GM23338 (cell line): ENCODE results near the gene SPTBN4.

ENCODE experiments used
- CREB1 ChIP-seq: fragments of 250-450 bp; sonication (Bioruptor Pico); IDR thresholded peaks from 2 replicates; pipeline ENCODE4 v1.5.0; 2020; ENCODE audit warnings: low read depth, mild to moderate bottlenecking, moderate library complexity
- CTCF ChIP-seq, 2 experiments: fragments of 200-600 bp in 1 of 2; sonication (generic) in 1 of 2; conservative IDR thresholded peaks; 2 replicates each; pipeline versions ENCODE4 v1.5.1 to v1.6.1; 2016 to 2017; ENCODE audit warnings: antibody characterized with exemption in 2 of 2, low read depth in 2 of 2, mild to moderate bottlenecking in 2 of 2, moderate library complexity in 1 of 2
- EZH2 ChIP-seq: fragments of 200-600 bp; sonication (generic); IDR thresholded peaks from one replicate; pipeline ENCODE4 v1.8.0; 2017; ENCODE audit warnings: antibody characterized with exemption, mild to moderate bottlenecking, low read depth; ENCODE audit not compliant: unreplicated experiment
- EZH2phosphoT487 ChIP-seq: fragments of 200-600 bp; sonication (generic); IDR thresholded peaks from one replicate; pipeline ENCODE4 v1.8.1; 2018; ENCODE audit warnings: antibody characterized with exemption; ENCODE audit not compliant: unreplicated experiment
- JUNB ChIP-seq: IDR thresholded peaks from one replicate; pipeline ENCODE4 v1.6.1; 2016; ENCODE audit warnings: antibody characterized with exemption; ENCODE audit not compliant: unreplicated experiment
- NANOG ChIP-seq: IDR thresholded peaks from 2 replicates; pipeline ENCODE4 v1.6.1; 2016; ENCODE audit warnings: antibody characterized with exemption, borderline replicate concordance
- POLR2AphosphoS5 ChIP-seq: IDR thresholded peaks from 2 replicates; pipeline ENCODE4 v1.6.1; 2016; ENCODE audit warnings: antibody characterized with exemption, low read depth
- STAT1 ChIP-seq: IDR thresholded peaks from one replicate; pipeline ENCODE4 v1.6.1; 2016; ENCODE audit warnings: antibody characterized with exemption; ENCODE audit not compliant: unreplicated experiment
- TF ChIP-seq, protein P1 (sequence below): IDR thresholded peaks from one replicate; pipeline ENCODE4 v1.6.1; 2018; ENCODE audit warnings: antibody characterized with exemption; ENCODE audit not compliant: unreplicated experiment

- TF ChIP-seq CREB1 (CRISPR knock-in tag) (no peak), EZH2 (no peak), CTCF (conservative IDR thresholded peaks at IDR 0.05; ENCODE audit: low read depth in 2 of 2) (no peak), POLR2AphosphoS5 (no peak), JUNB (no peak), EZH2phosphoT487 (no peak), NANOG (no peak), STAT1 (no peak)
- TF ChIP-seq, protein P1, sequence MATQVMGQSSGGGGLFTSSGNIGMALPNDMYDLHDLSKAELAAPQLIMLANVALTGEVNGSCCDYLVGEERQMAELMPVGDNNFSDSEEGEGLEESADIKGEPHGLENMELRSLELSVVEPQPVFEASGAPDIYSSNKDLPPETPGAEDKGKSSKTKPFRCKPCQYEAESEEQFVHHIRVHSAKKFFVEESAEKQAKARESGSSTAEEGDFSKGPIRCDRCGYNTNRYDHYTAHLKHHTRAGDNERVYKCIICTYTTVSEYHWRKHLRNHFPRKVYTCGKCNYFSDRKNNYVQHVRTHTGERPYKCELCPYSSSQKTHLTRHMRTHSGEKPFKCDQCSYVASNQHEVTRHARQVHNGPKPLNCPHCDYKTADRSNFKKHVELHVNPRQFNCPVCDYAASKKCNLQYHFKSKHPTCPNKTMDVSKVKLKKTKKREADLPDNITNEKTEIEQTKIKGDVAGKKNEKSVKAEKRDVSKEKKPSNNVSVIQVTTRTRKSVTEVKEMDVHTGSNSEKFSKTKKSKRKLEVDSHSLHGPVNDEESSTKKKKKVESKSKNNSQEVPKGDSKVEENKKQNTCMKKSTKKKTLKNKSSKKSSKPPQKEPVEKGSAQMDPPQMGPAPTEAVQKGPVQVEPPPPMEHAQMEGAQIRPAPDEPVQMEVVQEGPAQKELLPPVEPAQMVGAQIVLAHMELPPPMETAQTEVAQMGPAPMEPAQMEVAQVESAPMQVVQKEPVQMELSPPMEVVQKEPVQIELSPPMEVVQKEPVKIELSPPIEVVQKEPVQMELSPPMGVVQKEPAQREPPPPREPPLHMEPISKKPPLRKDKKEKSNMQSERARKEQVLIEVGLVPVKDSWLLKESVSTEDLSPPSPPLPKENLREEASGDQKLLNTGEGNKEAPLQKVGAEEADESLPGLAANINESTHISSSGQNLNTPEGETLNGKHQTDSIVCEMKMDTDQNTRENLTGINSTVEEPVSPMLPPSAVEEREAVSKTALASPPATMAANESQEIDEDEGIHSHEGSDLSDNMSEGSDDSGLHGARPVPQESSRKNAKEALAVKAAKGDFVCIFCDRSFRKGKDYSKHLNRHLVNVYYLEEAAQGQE = no peak
Observed at GRCh38 chr19:40502081-40502480, 35.3 kb downstream of the SPTBN4 start.
